HG03571 (cell line): ENCODE measurements around the gene CDYL2.
"Not testable (repeated sequence)": the region's sequence is repeated elsewhere in the genome, so short reads cannot be mapped to it uniquely, and the experiment has no call there.

ENCODE experiments used
- ATAC-seq: cut with Tn5 transposase; IDR thresholded peaks from one replicate; pipeline ENCODE4 v1.9.1; 2021; ENCODE audit not compliant: unreplicated experiment

The CDYL2 gene, protein sequence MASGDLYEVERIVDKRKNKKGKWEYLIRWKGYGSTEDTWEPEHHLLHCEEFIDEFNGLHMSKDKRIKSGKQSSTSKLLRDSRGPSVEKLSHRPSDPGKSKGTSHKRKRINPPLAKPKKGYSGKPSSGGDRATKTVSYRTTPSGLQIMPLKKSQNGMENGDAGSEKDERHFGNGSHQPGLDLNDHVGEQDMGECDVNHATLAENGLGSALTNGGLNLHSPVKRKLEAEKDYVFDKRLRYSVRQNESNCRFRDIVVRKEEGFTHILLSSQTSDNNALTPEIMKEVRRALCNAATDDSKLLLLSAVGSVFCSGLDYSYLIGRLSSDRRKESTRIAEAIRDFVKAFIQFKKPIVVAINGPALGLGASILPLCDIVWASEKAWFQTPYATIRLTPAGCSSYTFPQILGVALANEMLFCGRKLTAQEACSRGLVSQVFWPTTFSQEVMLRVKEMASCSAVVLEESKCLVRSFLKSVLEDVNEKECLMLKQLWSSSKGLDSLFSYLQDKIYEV

GRCh38 chr16:80804526-80805383 lies at the start of gene CDYL2:
Gene CDYL2, minus strand, starts transcription at chr16:80804598. Its CDS starts 425 bp downstream, at chr16:80804173.
- peak; percentile 70 for ATAC-seq

DNA sequence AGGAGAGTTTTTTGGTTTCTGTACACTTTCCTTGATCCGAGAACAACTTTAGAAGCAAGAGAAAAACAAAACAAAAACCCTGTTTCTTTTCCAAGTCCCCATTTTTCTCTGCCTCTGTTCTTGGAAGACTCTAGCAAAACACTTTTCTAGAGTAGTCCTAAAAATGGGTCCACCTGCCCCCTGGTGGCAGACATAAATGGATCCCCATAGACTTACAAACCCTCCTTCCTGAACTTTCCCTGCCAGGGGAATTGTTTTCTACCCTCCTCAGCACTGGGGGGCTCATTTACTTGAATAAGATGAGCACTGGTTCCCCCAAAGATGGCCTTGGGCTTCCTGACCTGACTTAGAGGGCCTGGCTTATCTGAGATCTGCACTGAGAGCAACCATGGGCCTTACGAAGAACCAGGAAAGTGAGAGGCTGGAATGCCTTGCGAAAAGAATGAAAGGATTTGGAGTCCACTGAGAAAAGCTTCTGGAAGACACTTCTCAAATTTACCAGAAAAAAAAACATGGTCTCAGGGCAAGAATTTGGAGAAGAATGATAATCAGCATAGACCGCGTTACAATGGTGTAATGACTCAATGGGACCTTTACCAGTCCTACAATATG lies 48.0 kb upstream of the CDYL2 start:
- no peak for ATAC-seq

DNA sequence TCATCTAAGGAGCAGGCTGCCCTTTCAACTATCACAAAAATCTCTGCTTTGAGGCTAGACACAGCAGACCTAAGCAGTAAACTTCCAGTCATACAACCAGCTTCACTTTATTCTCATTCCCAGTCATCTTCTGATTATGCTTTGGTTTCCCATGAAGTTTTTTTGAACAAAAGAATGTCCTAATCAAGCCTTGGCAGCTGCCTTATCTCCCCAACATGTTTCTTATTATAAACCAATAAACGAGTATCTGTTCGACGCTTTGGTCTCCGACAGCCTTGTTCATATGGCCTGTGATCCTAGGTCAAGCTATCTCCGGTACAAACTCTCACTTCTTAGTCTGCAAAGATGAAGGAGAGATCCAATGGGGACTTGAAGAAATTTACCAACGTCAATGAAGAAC lies 47.4 kb upstream of the CDYL2 start:
- no peak for ATAC-seq

DNA sequence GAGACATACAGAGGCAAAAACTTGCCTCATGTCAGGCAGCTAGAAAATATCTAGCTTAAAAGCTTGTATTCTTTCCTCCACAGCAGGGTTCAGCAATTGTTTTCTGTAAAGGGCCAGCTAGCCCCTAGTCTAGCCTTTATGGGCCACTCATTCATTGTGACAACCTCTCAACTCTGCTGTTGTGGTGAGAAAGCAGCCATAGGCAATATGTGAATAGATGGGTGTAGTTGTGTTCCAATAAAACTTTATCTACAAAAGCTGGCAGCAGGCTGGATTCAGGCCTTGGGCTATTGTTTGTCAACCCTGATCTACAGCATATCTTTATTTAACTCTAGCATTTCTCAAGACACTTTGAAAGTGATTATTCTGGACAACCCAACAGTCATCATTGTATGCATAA lies 46.4 kb upstream of the CDYL2 start:
- no peak for ATAC-seq

- no peak for ATAC-seq
Measured at GRCh38 chr16:80848862-80849261, 44.5 kb upstream of the CDYL2 start.

DNA sequence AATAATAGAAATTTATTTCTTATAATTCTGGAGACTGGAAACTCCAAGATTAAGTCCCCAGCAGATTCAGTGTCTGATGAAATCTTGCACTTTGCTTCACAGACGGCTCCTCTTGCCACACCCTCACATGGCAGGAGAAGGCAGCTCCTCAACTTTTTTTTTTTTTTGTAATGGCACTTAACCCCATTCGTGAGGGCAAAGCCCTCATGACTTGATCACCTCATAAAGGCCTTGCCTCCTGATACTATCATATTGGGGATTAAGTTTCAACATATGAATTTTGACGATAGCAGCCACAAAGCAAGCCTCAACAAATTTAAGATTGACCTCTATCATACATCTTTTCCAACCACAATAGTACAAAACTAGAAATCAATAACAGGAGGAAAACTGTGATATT lies 42.3 kb upstream of the CDYL2 start:
- no peak for ATAC-seq

DNA sequence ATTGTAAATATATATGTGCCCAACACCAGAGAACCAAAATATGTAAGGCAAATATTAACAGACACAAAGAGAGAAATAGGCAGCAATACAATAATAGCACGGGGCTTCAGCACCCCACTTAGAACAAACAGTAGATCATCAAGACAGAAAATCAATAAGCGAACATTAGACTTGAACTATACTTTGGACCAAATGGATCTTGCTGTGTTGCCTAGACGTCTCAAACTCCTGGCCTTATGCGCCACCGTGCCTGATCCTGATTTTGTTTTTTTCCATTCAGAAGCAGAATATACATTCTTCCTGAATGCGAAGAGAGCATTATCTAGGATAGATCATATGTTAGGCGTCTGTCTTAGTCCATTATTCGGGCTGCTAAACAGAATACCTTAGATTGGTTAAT lies 41.9 kb upstream of the CDYL2 start:
- no peak for ATAC-seq

- ATAC-seq: no peak
Measured at GRCh38 chr16:80844395-80844794, 40.0 kb upstream of the CDYL2 start.

GRCh38 chr16:80841231-80841630 lies 36.8 kb upstream of the CDYL2 start:
- no peak for ATAC-seq

- no peak for ATAC-seq
Measured at GRCh38 chr16:80837533-80838147, 33.2 kb upstream of the CDYL2 start.

- ATAC-seq: no peak
Measured at GRCh38 chr16:80836846-80837245, 32.4 kb upstream of the CDYL2 start.

DNA sequence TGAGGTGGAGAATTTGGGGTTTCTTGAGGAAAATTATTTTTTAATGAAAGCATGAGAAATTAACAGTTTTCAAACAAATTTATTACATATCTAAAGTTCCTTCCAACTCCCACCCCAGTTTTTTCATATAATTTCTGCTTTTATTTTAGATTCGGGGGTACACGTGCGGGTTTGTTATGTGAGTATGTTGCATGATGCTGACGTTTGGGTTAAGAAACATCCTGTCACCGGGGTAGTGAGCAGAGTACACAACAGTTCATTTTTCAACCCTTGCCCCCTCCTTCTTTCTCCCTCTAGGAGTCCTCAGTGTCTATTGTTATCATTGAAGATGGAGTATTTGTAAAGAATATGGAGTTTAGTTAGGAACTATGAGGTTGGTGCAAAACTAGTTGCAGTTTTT lies 31.8 kb upstream of the CDYL2 start:
- ATAC-seq: no peak

DNA sequence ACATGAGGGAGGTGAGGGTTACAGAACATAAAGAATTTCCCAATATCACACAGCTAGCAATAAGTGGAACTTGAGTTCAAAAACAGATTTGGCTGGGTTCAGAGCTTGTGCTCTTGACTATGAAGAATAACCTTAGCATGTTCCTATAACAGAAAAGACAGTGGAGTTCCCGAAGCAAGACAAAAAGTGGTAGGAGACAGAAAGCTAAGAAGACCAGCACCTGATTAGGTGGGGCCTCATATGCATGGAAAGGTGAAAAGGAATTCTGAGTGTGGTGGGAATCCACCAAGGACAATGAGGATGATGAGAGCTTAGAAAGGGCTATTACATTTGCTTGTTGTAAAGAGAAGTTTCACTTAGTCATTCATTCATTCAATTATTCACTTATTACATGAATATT lies 26.6 kb upstream of the CDYL2 start:
- ATAC-seq: no peak

DNA sequence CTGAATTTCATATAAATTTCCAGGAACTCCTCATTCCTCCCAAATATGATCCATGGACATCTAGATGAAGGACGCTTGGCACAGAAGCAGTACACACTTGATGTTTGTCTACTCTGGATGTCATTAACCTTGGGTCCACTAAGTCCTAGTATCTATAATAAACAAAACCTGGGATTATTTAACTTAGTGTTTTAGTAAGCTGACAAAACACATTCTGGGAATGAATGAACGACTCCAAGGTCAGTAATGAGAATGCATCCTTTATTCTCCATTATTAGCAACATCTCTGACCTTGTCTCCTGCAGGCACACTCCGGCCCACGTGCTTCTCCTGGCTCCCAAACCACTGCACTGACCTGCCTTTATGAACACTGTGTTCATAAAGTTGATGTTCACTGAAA lies 24.1 kb upstream of the CDYL2 start:
- no peak for ATAC-seq

DNA sequence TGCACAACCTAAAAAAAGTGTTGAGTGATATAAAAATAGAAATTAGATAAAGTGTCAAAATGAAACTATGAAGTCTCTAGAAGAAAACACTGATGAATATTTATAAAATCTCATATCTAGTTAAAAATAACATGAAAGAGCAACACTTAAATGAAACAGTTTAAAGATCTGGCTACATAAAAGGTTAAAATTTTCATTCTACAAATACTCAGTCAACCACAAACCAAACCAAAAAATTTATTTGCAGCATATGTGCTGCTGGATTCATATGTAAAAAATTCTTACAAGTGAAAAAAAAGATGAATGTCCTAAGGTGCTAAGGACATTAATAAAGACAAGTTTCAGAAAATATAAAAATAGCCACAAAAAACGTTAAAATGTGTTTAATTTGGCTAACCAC lies 22.6 kb upstream of the CDYL2 start:
- ATAC-seq: no peak

DNA sequence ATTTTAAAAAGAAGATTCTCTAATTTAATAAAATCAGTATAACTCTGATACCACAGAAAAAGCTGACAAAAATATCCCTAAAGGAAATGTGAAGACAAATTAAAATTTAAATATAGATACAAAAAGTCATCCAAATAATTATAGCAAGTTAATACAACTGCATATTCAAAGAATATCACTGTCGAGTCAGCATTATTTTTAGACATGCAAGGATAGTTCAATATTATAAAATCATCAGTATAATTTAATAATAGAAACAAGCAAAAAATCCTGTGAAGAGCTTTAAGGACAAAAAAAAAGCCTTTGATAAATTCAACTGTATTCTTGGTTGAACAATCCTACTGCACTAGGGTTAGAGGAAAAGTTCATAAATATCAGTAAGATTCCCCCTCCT lies 21.0 kb upstream of the CDYL2 start:
- no peak for ATAC-seq

- no peak for ATAC-seq
Measured at GRCh38 chr16:80824623-80825364, 20.4 kb upstream of the CDYL2 start.

- ATAC-seq: no peak
Measured at GRCh38 chr16:80819988-80820387, 15.6 kb upstream of the CDYL2 start.

DNA sequence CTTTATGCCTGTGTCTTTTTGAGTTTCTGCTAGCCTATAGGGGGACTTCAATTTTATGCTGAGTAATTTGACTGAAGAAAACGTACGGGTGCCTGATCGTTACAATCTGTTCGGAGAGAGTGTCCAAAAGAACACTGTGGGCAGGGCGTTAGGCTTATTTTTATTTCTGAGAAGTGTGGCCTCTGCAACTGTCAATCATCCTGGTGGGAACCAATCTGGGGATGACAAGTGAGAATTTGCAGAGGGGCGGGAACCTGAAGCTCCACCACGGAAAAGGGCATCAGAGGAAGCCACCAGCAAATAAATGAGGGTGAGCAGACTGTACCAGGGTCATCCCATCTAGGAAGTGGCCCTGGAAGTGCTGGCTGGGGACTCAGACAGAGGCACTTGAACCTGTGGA lies 12.0 kb upstream of the CDYL2 start:
- no peak for ATAC-seq

GRCh38 chr16:80815278-80815677 lies 10.9 kb upstream of the CDYL2 start:
- ATAC-seq: not testable (repeated sequence)
